ENCODE results near the gene FBLN2.

Gene FBLN2

DNA sequence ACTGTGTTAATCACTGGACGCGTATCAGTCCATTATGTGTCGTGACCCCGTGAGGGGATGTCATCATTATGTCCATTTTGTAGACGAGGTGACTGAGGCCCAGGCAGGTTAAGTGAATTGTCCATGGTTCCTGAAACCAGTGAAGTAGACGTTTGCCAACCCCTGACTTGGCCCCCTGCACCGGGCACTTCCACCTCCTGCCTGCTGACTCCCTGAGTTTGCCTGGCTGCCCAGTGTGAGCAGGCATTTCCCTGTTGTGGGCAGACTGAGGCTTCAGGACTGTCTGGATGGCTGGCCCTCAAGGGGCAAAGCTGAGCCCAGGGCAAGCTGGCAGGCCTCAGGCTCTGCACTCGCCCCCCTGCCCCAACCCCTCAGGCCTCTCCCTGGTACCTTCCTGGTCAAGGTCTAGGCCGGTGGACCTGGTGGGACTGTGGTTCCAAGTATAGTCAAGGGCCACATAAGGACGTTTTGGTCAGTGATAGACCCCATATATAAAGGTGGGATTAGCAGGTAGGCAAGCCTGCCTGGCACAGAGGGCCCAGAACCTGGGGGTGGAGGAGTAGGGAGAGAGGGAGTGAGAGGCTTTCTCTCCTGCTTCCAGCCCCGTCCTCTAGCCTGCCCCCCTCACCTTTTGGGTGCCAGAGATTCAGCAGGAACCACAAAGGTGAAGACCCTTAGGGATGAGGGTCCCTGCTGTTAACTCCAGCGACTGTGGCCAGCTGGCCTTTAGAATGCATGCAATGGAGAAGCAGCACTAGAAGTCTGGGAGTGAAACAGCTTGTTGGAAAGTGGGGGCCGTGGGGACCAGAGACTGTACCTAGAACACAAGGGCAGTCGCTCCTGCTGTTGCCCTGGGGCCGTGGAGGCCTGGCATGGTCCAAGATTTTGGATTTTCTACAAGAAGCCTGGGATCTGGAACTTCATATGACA lies 34.6 kb downstream of the FBLN2 start:
- no peak for DNase-seq

DNA sequence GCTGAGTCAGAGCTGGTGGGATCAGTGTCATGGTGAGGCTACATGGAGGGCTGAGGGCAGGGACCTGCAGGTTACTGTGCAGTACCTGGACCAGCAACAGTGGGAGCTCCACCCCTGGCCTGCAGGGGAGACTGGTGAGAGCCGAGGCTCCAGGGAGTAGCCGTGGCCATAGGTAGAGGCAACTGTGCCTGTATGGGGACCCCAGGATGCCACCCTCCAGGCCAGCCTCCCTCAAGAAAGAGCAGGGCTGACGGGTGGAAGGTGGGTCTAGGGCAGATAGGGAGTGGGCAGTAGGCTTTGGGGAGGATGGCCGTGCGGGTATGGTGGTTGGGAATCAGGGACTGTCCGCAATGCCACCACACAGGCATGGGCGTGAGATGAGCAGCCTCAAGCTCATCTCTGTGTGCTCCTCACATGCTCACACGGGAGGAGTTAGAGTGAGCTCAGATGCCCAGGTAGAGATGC lies 35.5 kb downstream of the FBLN2 start:
- no peak for DNase-seq

DNA sequence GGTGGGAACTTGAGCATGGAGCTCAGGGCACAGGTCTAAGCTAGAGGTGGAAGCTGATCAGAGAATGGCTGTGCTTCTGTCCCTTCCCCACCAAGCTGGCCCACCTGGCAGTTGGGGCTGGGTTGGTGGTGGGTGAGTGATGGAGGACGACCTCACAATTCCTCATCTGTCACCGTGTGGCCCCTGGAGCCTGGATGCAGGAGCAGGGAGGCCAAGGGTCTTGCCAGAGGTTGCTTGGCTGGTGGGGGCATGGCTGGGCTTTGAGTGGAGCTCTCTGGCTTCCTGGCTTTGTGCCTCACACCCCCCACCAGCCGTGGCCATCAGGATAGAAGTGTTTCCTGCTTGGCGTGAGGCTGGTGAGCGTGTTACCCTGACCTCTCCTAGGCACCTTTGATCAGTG lies 36.0 kb downstream of the FBLN2 start:
- no peak for DNase-seq

DNA sequence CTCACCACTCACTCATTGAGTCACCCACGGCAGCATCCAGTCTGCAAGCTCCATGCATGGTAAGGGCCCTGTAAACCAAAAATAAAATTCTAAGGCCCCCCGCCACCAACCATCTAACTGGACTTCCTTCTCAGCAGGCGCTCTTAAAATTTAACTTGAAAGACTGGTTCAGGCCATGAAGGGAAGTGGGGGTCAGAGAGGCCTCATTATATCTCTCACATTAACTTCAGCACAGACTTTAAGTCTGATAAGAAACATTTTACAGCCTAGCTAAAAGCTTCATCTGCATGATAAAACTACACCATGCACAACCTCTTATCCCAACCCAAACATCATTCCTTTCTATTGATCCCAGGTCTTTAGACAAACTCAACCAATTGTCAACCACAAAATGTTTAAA lies 38.5 kb downstream of the FBLN2 start:
- no peak for DNase-seq

DNA sequence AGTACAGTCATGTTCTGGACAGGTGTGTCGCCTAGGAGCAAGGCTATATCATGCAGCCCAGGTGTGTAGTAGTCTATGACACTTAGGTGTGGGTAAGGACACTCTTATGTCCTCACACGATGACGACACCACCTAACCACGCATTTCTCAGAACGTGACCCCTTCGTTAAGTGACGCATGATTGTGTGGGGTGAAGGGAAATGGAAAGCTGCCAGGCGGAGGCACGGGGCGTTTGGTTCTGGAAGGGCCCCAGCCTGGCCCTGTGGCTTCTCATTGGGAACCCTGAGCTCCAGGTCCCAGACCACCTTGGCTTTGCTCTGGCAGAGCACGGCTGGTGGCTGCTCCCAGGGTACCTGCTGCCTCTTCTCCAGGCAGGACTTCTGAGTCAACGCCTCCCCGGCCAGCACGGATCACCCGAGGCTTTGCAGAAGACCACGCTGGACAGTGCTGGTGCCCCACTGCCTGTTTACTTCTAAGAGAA lies 39.3 kb downstream of the FBLN2 start:
- no peak for DNase-seq

DNA sequence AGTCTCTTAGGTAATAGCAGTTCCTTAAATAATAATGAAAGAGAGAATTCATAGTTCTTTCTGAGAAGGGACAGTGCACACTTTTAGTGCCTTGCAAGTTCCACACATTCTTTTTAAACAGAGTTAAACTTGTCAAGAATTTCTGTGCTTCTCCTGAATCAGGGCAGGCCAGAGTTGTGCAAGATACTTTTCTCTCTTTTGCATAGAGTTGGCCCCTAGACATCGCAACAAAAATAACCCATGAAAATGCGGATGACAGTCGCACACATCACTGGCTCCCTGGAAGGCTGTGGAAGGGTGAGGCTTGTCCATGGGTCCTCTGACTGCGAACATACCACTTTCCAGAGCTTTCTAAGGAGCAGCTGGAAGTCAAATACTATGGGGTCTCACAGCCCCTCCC lies 40.1 kb downstream of the FBLN2 start:
- no peak for DNase-seq

DNA sequence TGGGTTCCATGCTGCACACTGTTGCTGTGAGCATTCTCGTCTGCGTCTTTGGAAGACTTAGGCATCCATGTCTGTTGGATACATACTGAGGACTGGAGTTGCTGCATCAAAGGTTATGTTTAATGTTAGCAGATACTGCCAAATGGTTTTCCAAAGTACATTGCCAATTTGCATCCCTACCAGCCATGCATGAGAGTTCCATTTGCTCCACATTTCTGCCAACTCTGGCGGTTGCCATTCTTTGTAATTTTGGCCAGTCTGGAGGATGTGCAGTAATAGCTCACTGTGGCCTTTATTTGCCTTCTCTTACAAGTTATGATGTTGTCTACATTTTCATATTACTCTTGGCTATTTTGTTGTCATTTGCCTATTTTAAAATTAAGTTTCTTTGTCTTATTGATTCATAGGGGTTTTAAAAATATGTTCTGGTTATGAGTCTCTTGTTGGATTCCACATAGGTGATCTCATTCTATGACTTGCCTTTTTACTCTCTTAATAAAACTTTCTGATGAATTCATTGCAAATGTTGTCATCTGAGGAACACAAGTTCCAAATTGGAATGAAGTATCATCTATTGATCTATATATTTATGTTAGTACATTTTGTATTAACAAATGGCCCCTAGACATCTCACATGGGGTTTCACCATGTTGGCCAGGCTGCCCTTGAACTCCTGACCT lies 42.1 kb downstream of the FBLN2 start:
- no peak for DNase-seq

DNA sequence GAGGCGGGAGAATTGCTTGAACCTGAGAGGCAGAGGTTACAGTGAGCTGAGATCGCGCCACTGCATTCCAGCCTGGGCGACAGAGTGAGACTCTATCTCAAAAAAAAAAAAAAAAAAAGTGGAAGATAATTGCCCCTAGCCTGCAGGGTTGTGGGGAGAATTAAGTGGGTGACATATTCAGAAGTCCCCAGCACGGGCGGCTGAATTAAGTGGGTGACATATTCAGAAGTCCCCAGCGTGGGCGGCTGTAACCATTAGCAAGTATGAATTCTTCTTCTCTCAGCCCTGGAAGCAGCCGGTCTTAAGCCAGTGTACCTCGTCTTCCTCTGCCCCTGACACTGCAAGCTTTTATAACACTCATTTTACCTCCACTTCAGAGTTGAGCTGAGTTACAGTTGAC lies 44.7 kb downstream of the FBLN2 start:
- no peak for DNase-seq

DNA sequence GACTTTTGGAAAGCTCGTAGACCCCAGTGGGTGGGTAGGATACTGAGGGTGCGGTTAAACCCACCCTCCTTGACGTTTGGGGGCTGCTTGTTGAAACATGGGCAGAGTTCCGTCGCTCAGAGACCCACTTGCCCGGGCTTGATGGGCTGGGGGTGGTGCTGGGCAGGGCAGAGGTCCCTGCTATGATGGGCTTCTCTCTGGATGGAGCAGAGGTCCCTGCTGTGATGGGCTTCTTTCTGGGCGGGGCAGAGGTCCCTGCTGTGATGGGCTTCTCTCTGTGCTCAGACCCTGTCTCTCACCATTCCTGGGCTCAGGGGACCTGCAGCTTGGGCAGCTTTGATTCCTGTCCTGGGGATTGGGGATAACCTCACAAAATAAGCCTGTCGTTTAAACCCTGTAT lies 45.2 kb downstream of the FBLN2 start:
- no peak for DNase-seq

DNA sequence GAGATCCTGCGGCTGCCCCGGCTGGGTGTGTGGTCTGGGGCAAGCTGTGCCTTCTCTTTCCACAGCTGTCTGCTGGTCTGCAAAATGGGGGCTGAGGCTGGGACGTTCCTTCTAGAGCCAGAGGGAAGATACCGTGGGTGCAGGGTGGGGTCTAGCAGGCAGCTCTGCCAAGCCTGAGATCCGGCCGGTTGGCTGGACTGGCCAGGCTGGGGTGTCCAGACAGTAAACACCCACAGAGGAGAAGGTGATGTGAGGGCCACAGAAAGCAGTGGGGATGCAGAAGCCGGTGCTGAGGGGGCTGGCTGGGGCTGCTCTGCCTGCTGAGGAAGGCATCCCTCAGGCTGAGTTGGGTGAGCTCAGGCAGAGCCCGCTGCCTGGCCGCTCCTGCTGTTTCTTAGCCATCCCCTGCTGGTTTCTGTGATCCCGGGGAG lies 46.1 kb downstream of the FBLN2 start:
- no peak for DNase-seq

DNA sequence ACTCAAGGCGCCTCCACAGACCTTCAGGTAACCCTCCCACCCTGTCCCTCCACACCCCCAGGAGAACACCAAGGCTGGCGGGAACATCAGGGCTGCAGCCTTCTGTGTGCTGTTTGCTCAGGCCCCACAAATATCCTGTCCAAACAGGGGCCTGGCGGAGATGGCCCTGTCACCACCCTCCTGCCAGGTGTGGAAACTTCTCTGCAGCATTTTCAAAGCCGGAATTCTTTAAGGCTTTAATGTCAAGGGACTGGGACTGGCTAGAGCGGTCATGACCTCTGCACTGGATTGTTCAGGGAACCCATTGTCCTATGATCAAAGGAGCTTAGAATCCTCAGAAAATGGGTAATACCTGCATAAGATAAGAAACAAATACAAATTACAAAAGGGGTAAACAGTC lies 46.6 kb downstream of the FBLN2 start:
- no peak for DNase-seq

DNA sequence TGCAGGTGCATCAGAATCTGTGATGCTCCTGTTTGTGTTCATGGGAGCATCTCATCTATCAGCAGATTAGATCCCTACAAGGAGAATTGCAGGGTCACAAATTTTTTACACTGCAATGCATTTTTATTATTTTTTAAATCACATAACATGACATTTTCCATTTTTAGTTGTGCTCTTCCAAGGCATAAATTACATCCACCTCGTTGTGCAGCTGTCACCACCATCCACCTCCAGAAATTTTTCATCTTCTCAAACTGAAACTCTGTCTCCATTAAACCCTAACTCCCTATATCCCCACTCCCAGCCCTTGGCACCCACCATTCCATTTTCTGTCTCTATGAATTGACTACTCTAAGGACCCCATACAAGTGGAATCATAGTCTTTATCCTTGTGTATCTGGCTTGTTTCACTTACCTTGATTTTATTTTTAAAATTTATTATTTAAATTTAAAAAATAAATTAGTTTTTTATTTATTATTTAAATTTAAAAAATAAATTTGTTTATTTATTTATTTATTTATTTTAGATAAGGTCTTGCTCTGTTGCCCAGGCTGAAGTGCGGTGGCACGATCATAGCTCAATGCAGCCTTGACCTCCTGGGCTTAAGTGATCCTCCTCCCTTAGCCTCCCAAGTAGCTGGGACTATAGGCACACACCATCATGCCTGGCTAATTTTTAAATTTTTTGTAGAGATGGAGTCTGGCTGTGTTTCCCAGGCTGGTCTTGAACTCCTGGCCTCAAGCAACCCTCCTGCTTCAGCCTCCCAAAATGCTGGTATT lies 47.7 kb downstream of the FBLN2 start:
- no peak for DNase-seq

DNA sequence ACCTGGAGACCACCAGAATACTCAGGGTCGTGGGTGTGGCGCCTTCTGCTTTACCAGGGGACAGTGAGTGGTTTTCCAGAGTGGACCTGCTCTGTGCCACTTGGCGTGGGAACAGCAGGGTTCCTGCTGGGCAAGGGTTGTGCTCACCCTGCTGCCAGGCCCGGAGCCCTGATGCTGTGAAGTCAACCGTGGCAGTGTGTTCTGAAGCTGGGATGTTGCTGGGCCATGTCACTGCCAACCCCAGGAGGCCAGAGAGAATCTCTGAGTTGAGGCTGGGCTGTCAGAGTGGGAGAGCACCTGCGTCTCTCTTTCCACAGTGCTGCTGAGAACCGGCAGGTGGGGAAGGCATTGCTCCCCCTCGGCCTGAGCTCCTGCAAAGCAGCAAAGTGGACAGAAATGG lies 48.7 kb downstream of the FBLN2 start:
- DNase-seq, result no peak

DNA sequence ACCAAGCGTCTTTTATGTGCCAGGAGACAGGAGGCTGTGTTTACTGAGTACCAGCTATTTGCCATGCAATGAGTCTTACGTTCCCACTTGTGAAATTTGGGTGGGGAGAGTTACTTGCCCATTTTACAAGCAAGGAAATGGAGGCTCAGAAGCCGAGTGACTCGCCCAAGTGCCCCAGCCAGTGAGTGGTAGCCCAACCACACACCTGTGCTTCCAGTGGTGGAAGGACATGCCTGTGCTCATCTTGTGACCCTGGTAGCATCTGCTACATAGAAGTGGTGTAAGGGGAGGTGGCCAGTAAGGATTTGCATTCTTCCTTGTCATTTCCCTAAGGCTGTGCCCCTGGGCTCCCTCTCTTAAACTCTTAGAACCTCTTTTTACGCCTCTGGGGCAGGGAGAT lies 49.3 kb downstream of the FBLN2 start:
- no peak for DNase-seq

DNA sequence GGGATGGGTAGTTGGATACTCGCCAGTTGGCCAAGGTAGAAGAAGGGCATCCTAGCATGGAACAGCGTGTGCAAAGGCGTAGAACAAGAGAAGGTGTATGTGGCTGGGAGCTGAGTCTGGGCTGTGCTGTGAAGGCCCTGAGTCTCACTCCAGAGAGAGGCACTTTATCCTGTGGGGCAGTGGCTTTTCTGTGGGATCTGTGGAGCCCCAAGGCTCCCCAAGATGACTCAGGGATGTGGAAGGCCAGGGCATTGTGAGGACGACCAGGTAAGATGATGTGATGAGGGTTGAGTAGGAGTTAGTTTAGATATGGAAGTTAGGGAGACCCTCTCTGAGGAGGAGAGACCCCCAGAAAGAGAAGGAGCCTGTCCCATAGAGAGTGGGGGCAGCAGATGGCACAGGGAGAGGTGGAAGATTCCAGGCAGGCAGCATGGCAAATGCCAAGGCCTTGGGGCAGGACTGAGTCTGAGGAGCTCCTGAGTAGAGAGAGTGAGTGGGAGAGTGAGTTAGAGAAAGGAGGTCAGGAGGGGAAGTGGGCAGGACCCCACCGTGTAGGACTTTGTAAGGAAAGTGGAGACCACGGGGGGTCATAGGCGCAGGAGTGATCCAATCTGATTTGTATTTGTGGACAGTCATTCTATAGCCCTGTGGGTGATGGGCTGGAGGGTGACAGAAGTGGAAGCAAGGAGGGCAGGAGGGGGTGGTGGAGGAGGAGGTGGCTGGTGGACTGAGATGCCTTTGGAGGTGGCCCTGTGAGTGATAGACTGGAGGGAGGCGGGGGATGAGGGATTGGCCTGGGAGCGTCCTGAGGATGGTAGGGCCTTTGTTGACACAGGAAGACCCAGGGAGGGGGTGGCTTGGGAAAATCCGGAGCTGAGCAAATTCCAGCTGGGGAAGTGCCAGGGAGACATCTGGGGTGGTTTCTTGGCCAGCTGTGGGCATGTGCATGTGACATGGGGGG lies 50.3 kb downstream of the FBLN2 start:
- no peak for DNase-seq

DNA sequence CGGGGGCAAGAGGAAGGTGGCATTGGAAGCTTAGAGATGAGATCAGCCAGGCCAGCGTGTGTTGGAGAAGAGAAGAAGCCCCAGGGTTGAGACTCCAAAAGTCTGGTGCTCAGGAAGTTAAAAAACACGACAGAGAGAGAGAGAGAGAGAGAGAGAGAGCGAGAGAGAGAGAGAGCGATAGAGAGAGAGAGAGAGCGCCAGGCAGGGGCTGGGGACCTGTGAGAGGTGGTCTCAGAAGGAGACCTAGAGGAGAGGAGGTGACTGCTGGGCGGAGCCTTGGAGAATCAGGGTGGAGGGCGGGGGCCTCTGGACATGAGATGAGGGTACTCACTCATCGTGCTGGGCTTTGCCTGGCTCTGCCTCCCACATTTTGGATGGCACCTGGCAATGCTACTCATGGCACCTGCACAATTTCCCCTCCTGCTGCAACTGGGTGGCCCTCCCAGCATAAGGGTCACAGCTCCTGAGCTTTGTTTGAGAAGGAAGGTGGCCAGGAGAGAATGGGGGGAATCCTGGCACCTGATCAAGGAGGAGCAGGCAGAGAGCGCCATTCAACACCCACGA lies 51.0 kb downstream of the FBLN2 start:
- DNase-seq, result no peak

DNA sequence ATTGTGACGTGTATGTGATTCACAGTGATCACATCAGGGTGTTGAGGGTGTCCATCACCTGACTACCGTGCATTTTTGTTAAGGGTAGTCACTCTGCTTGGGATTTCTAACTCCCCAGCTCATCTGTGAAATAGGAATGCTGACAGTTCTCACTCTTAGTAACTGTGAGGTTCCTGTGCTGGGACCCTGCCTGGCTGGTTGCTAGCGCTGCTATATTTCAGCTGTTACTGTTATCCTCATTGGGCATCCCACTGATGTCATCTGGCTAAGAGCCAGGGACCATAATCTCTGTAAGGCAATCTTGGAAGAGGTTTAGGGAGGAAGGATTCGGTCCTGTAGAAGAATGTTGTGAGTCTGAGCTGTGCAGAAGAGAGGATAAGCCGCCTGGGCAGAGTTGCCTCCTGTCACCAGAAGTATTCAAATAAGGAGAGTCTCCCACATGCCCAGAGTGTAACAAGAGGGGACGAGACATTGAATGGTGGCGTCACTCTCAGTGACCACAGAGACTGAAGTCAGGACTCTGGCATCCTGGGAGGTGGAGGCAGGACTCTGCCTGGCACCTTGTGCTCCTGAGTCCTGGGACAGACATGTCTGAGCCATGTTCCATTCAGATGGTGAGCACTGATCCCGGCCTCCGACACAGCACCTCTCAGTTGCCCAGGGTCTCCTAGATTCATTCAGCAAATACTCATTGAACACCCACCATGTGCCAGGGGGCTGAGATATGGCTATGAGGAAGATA lies 52.2 kb downstream of the FBLN2 start:
- peak; percentile 70 for DNase-seq

DNA sequence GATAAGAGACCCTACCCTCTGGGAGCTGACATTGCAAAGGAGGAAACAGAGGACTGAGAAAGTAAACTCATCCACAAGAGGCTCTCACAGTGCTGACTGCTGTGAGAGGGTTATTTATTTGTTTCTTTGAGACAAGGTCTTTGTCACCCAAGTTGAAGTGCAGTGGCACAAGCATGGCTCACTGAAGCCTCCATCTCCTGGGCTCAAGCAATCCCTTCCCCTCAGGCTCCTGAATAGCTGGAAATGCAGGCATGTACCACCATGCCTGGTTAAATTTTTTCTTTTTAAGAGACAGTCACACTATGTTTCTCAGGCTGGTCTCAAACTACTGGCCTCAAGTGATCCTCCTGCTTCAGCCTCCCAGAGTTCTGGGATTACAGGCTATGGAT lies 52.8 kb downstream of the FBLN2 start:
- no peak for DNase-seq

DNA sequence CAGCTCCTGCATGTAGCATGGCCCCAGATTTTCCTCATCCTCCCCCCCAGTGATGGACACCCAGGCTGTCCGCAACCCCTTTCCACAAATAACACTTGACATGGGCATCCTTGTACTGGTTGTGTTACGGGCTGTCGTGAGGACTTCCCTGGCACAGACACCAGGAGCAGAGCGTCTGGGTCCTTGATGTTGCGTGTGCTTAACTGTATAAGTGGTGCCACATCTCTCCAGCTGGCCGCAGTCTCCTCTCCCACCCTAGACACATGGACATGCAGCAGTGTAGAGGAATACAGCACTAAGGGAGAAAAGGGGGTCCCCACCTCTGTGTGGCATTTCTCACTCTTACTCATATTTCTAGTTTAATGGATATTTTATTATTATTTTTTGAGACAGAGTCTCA lies 56.6 kb downstream of the FBLN2 start:
- no peak for DNase-seq

DNA sequence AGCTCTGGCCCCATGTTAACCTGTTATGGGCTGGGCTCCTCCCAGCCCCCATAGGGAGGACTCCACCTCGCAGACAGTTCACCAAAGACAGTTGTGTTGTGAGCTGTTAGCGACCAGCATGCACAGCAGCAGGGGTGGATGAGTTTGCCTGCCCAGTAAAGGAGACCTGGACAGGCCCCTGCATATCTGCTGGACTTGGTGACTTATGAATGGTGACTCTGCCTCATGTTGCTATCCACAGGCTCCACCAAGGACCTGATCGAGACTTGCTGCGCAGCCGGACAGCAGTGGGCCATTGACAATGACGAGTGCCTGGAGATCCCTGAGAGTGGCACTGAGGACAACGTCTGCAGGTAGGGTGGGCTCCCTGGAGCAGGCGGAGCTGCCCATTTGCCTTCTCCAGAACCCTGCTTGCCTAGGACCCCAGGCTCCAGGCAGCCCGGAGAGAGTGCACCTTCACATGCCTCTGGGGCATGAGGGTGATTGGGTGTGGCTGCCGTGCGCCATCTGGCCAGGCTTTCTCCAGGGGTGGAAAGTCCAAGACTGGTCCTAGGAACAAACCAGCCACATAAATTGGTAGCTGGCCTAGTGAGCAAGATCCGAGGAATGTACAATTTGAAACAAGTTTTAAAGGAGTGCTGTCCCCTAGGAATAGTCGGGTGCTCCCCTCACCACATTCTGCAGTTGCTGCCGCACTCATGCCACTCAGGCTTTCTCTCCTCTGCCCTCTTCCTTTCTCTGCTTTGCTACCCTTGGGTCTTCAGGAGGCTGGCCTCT lies 59.1 kb downstream of the FBLN2 start:
- no peak for DNase-seq
